Measurements from ENCODE around the gene SIRT7. TPM values are rescaled to one million over a fixed set of nuclear protein-coding genes. Genes with fewer than 3 reads are reported as not detected.

The SIRT7 gene
- total RNA-seq, 1 experiment from 2014 or later: 78.3 TPM

- no peaks in the 10 kb centered on the region for H3K27me3 ChIP-seq (ENCODE audit: insufficient read depth, low read depth)
- no peaks in the 10 kb centered on the region for H3K79me2 ChIP-seq (ENCODE audit: low read depth)
- TF ChIP-seq CTCF (conservative IDR thresholded peaks at IDR 0.05) (no peak), EZH2 (IDR thresholded peaks at IDR 0.05; ENCODE audit: low read depth) (no peak)
- H3K4me3 ChIP-seq: no peak overlapping the region
- intact Hi-C loops (cut with micrococcal nuclease; ENCODE audit: unreplicated experiment): no loop called here
- no peak overlapping the region for H3K27ac ChIP-seq
- no peaks in the 10 kb centered on the region for H3K4me1 ChIP-seq (replicated peaks; ENCODE audit: insufficient read depth)
- no peaks in the 10 kb centered on the region for H3K36me3 ChIP-seq (ENCODE audit: low read depth)
- DNase-seq: no peak
- H3K9me2 ChIP-seq (ENCODE audit: insufficient read depth): no peaks in the 10 kb centered on the region
- H2AFZ ChIP-seq: no peak overlapping the region
- no peaks in the 10 kb centered on the region for H4K20me1 ChIP-seq (ENCODE audit: insufficient read depth)
- H3K9me3 ChIP-seq (ENCODE audit: insufficient read depth, low read depth): no peaks in the 10 kb centered on the region
- no peak overlapping the region; the same call in 1 of the 2 replicates for H3K4me2 ChIP-seq
- BruUV-seq (replicated peaks): no TSS peak
- H3F3A ChIP-seq (ENCODE audit: insufficient read depth, low read depth): no peaks in the 10 kb centered on the region; the same call in 1 of the 2 replicates
- CTCF ChIA-PET: no interaction called here
- POLR2A ChIA-PET (ENCODE audit: unreplicated experiment): interaction anchor here (0.6 kb wide), 1 partner anchor 411 kb away, joined by 3 read pairs; no protein-coding TSS in a partner anchor
Observed at GRCh38 chr17:81934850-81935708, 17.1 kb upstream of the SIRT7 start.

GRCh38 chr17:81934098-81934757, 16.3 kb upstream of the SIRT7 start:
- H3K36me3 ChIP-seq (ENCODE audit: low read depth): no peaks in the 10 kb centered on the region
- H3K9me2 ChIP-seq (ENCODE audit: insufficient read depth): no peaks in the 10 kb centered on the region
- H3K4me1 ChIP-seq (replicated peaks; ENCODE audit: insufficient read depth): no peaks in the 10 kb centered on the region
- no peaks in the 10 kb centered on the region; the same call in 1 of the 2 replicates for H3F3A ChIP-seq (ENCODE audit: insufficient read depth, low read depth)
- no peaks in the 10 kb centered on the region for H4K20me1 ChIP-seq (ENCODE audit: insufficient read depth)
- H3K27me3 ChIP-seq (ENCODE audit: insufficient read depth, low read depth): no peaks in the 10 kb centered on the region
- TF ChIP-seq EZH2 (IDR thresholded peaks at IDR 0.05; ENCODE audit: low read depth) (no peak), CTCF (conservative IDR thresholded peaks at IDR 0.05) (no peak)
- no peak overlapping the region for H3K4me2 ChIP-seq
- intact Hi-C loops (cut with micrococcal nuclease; ENCODE audit: unreplicated experiment): no loop called here
- no peaks in the 10 kb centered on the region for H3K79me2 ChIP-seq (ENCODE audit: low read depth)
- CTCF ChIA-PET: no interaction called here
- DNase-seq: no peak
- POLR2A ChIA-PET (ENCODE audit: unreplicated experiment): interaction anchor here (0.6 kb wide), 1 partner anchor 412 kb away, joined by 3 read pairs; no protein-coding TSS in a partner anchor
- no peak overlapping the region for H3K4me3 ChIP-seq
- H3K9me3 ChIP-seq (ENCODE audit: insufficient read depth, low read depth): no peaks in the 10 kb centered on the region
- no peak overlapping the region for H2AFZ ChIP-seq
- no peak overlapping the region for H3K27ac ChIP-seq
- BruUV-seq (replicated peaks): no TSS peak

- H3K9me2 ChIP-seq (ENCODE audit: insufficient read depth): no peaks in the 10 kb centered on the region
- H3K4me1 ChIP-seq (replicated peaks; ENCODE audit: insufficient read depth): peaks cover 4% of the 10 kb centered on the region; the same call in 1 of the 2 replicates
- no peaks in the 10 kb centered on the region; the same call in 1 of the 2 replicates for H3F3A ChIP-seq (ENCODE audit: insufficient read depth, low read depth)
- no peak for DNase-seq
- H3K4me2 ChIP-seq: no peak overlapping the region
- no peak overlapping the region for H3K4me3 ChIP-seq
- H2AFZ ChIP-seq: no peak overlapping the region
- no peaks in the 10 kb centered on the region for H3K27me3 ChIP-seq (ENCODE audit: insufficient read depth, low read depth)
- H4K20me1 ChIP-seq (ENCODE audit: insufficient read depth): no peaks in the 10 kb centered on the region
- ChIA-PET POLR2A (ENCODE audit: unreplicated experiment) (interaction anchor here (0.5 to 0.6 kb wide), 2 partner anchors 89 to 202 kb away, joined by 3 to 14 read pairs; partner anchors contain the start of gene CENPX), CTCF (no interaction called here)
- no TSS peak for BruUV-seq (replicated peaks)
- H3K9me3 ChIP-seq (ENCODE audit: insufficient read depth, low read depth): no peaks in the 10 kb centered on the region
- no peak overlapping the region for H3K27ac ChIP-seq
- no peaks in the 10 kb centered on the region for H3K36me3 ChIP-seq (ENCODE audit: low read depth)
- TF ChIP-seq EZH2 (IDR thresholded peaks at IDR 0.05; ENCODE audit: low read depth): no peak
- no peak for TF ChIP-seq CTCF (conservative IDR thresholded peaks at IDR 0.05)
- intact Hi-C loops (cut with micrococcal nuclease; ENCODE audit: unreplicated experiment): no loop called here
- no peaks in the 10 kb centered on the region for H3K79me2 ChIP-seq (ENCODE audit: low read depth)
Observed at GRCh38 chr17:81933178-81933699, 15.3 kb upstream of the SIRT7 start.
